Calu3 (cell line): Measurements from ENCODE around the gene CDH4. TPM values are rescaled to one million over a fixed set of nuclear protein-coding genes. Genes with fewer than 3 reads are reported as not detected.

ENCODE experiments used
- BruUV-seq: library from RNA; stranded (reverse); fragments of 400-500 nt; replicated peaks from 2 replicates; lab custom pipeline; 2021; lab: Mats Ljungman, UMichigan
- CTCF ChIA-PET: fragments of 300-600 bp; sonication (Branson Sonifier 250); formaldehyde crosslinking; loops from one replicate; lab custom pipeline; 2022; ENCODE audit warnings: antibody characterized with exemption; lab: Charles Lee
- DNase-seq: peaks from one replicate; pipeline ENCODE4 v3.0.0; 2022
- H3K27ac Mint-ChIP-seq: one replicate; pipeline ENCODE4 v1.8.0; 2022; ENCODE audit warnings: mixed read lengths; ENCODE audit not compliant: unreplicated experiment
- H3K27me3 Mint-ChIP-seq: one replicate; pipeline ENCODE4 v1.8.0; 2022; ENCODE audit warnings: mixed read lengths; ENCODE audit not compliant: unreplicated experiment
- H3K36me3 Mint-ChIP-seq: one replicate; pipeline ENCODE4 v1.8.0; 2022; ENCODE audit warnings: mild to moderate bottlenecking, moderate library complexity, mixed read lengths; ENCODE audit not compliant: insufficient read depth, unreplicated experiment
- H3K4me1 Mint-ChIP-seq: one replicate; pipeline ENCODE4 v1.8.0; 2022; ENCODE audit warnings: mild to moderate bottlenecking, low read depth, mixed read lengths; ENCODE audit not compliant: unreplicated experiment
- H3K4me3 Mint-ChIP-seq: one replicate; pipeline ENCODE4 v1.8.0; 2022; ENCODE audit warnings: mild to moderate bottlenecking, low read depth, moderate library complexity, mixed read lengths; ENCODE audit not compliant: unreplicated experiment
- H3K9me3 Mint-ChIP-seq: one replicate; pipeline ENCODE4 v1.8.0; 2022; ENCODE audit warnings: low read depth, mixed read lengths; ENCODE audit not compliant: unreplicated experiment
- intact Hi-C: fragments of 100-400 bp; cut with micrococcal nuclease; formaldehyde crosslinking; loops from one replicate; pipeline ENCODE4 v1.10.0; 2022; ENCODE audit not compliant: unreplicated experiment
- total RNA-seq: library from RNA; stranded (reverse); gene quantifications from 2 replicates; pipeline ENCODE4 v1.2.3, GENCODE V29; 2022
- TF ChIP-seq, protein P1 (sequence below): fragments of 200-600 bp; IDR thresholded peaks from one replicate; pipeline ENCODE4 v1.8.0; 2022; ENCODE audit warnings: antibody characterized with exemption; ENCODE audit not compliant: unreplicated experiment

CDH4 gene
- total RNA-seq, 1 experiment from 2014 or later = not detected

GRCh38 chr20:61730631-61731362 lies 478.7 kb downstream of the CDH4 start:
- H3K4me3 Mint-ChIP-seq = no peak overlapping the region
- BruUV-seq = no TSS peak
- no peaks in the 10 kb centered on the region for H3K9me3 Mint-ChIP-seq
- no peak for DNase-seq
- no peaks in the 10 kb centered on the region for H3K4me1 Mint-ChIP-seq
- CTCF ChIA-PET = no interaction called here
- TF ChIP-seq, protein P1, sequence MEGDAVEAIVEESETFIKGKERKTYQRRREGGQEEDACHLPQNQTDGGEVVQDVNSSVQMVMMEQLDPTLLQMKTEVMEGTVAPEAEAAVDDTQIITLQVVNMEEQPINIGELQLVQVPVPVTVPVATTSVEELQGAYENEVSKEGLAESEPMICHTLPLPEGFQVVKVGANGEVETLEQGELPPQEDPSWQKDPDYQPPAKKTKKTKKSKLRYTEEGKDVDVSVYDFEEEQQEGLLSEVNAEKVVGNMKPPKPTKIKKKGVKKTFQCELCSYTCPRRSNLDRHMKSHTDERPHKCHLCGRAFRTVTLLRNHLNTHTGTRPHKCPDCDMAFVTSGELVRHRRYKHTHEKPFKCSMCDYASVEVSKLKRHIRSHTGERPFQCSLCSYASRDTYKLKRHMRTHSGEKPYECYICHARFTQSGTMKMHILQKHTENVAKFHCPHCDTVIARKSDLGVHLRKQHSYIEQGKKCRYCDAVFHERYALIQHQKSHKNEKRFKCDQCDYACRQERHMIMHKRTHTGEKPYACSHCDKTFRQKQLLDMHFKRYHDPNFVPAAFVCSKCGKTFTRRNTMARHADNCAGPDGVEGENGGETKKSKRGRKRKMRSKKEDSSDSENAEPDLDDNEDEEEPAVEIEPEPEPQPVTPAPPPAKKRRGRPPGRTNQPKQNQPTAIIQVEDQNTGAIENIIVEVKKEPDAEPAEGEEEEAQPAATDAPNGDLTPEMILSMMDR = no peak
- peaks cover 49% of the 10 kb centered on the region for H3K27me3 Mint-ChIP-seq
- H3K27ac Mint-ChIP-seq = no peak overlapping the region
- intact Hi-C loops = no loop called here
- no peaks in the 10 kb centered on the region for H3K36me3 Mint-ChIP-seq

GRCh38 chr20:61731363-61732181 lies 479.5 kb downstream of the CDH4 start:
- BruUV-seq = no TSS peak
- Mint-ChIP-seq H3K9me3 (no peaks in the 10 kb centered on the region), H3K36me3 (no peaks in the 10 kb centered on the region), H3K27ac (no peak overlapping the region), H3K4me3 (no peak overlapping the region), H3K27me3 (peaks cover 57% of the 10 kb centered on the region), H3K4me1 (no peaks in the 10 kb centered on the region)
- DNase-seq = no peak
- intact Hi-C loops = no loop called here
- CTCF ChIA-PET = no interaction called here
- TF ChIP-seq, protein P1 = no peak

- Mint-ChIP-seq H3K4me1 (no peaks in the 10 kb centered on the region), H3K27me3 (peaks cover 59% of the 10 kb centered on the region), H3K4me3 (no peak overlapping the region), H3K36me3 (no peaks in the 10 kb centered on the region), H3K27ac (no peak overlapping the region), H3K9me3 (no peaks in the 10 kb centered on the region)
- CTCF ChIA-PET = no interaction called here
- BruUV-seq = no TSS peak
- TF ChIP-seq, protein P1 = no peak
- intact Hi-C loops = no loop called here
- DNase-seq = no peak
Observed at GRCh38 chr20:61732511-61733210, 480.6 kb downstream of the CDH4 start.

GRCh38 chr20:61733216-61733615 lies 481.2 kb downstream of the CDH4 start:
- no peak overlapping the region for H3K27ac Mint-ChIP-seq
- TF ChIP-seq, protein P1 = no peak
- intact Hi-C loops = no loop called here

More at GRCh38 chr20:61733216-61733615, 481.2 kb downstream of the CDH4 start:
- Mint-ChIP-seq H3K9me3 (no peaks in the 10 kb centered on the region), H3K27me3 (peaks cover 59% of the 10 kb centered on the region), H3K4me3 (no peak overlapping the region), H3K36me3 (no peaks in the 10 kb centered on the region), H3K4me1 (no peaks in the 10 kb centered on the region)
- CTCF ChIA-PET = no interaction called here
- no TSS peak for BruUV-seq
- DNase-seq = no peak
